Stimulated activated naive CD4-positive, alpha-beta T cell (primary cell): ENCODE measurements around the gene NKD1.

ENCODE experiments used
- DNase-seq, 6 experiments: peaks; one replicate each; lab custom pipeline; 2025; lab: John Stamatoyannopoulos, UW

The NKD1 gene

DNA sequence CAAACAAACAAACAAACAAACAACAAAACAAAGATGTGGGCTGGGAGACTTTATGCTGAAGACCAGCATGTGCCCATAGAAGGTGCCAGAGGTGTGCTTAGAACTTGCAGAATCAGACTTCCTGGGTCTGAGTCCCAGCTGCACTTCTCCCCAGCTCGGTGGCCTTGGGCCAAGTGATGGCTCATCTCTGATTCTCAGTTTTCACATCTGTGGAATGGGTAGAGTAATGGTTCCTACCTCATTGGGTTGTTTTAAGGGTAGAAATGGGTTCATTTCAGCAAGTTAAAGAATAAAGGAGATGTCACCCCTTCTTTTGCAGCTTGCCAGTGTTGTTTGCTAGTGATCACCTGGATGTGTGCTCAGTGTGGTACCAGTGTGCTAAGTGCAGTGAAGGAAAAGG is 10.7 kb downstream of the NKD1 start:
- DNase-seq = no peak

DNA sequence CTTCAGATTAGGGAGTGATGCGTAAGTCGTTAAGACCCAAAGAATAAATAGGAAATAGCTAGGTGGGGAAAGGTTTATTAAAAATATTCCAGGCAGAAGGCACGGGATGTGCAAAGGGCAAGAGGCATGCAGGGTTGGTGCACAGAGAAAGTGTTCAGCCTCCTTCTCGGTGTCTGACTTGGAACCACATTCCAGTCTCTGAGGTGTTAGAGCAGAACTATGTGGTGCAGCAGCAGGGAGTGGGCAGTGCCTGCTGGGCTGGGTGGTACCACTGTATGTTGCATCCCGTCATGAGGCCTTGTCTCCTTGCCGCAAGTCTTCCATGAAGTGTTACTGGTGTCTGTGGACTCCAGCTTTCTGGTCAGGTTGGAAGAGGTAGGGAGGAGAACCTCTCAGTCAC is 11.1 kb downstream of the NKD1 start:
- DNase-seq = no peak

DNA sequence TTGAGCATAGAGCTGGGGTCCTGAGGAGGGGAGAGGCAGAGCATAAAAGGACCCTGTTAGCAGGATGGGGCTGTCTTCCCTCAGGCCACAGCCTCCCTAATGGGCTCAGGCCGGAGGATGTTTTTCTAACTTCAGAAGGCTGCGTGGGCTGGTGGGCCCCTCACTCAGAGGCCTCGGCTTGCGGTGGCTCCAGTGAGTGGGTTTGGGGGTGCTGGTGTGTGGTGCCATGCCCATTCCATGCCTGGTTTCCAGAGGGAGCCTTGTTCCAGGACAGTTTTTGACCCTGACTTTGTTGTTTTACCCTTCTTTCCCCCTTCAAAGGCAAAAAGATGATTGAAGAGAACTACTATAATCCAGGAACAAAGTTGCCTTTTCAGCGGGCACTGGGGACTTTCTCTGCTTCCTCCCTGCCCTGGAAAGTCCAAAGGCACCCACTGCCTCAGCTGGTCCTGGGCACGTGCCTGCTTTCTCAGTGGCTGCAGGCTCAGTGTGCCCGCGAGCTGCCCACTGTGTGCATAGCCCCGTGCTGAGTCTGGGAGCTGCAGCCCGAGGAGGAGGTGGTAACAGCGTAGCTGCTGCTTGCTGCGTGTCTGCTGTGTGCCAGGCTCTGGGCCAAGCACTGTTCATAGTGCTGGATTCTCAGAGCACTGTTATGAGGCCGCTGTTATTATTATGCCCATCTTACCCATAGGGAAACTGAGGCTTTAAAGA is 11.8 kb downstream of the NKD1 start:
- no peak for DNase-seq

DNA sequence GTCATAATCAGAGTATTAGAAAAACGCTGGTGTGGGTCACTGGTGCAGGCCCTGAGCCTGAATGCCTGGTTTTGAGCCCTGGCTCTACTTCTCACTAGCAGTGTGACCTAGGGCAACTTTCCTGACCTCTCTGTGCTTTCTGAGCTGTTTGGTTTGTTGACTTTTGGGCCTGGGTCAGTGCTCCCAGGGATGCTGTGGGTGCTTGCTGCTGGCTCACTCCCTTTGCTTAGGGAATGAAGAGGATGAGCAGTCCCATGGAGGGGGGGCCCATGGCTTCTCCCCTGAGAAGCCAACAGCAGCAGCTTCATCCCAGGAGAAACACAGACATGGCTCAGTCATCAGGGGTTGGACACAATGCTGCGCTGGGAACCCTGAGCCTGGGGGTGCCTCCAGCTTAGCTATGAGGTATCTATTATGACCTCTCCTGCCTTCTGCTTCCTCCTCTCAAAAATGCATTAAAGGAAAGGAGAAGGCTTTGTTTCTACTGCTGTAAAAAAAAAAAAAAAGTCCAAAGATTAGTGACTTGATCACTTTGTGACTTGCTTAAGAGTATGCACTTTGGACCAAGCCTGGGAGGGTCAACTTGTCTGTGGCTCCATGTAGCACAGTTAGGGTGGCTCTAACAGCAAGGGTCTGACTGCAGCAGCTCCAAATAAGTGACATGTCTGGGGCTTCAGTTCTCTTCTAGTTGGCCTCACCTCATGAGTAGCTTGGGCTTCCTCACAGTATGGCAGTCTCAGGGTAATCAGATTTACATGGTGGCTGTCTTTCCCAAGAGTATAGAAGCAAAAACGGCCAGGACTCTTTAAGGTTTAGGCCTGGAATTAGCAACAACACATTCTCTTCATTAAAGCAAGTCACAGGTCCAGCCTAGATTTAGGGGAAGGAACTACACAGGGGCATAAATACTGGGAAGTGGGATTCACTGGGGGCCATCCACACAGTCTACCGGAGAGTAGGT is 13.0 kb downstream of the NKD1 start:
- DNase-seq = no peak

DNA sequence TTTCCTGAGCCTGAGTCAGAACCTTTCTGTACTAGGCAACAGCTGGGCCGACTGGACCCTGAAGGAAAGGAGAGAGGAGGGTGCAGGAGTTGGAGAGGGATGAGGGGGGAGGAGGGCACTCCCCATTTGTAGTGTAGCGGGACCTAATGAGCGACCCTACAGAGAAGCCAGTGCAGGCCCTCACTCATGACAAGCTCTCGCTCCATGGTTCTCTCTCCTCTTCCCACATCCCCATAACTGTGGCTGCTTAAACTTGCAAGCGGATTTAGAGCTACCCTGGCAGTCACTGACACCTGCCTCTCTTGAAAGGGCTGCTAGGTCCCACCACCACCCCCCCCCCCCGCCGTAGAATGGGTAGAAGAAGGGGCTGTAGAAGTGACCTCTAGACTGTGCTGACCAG is 14.5 kb downstream of the NKD1 start:
- DNase-seq = no peak

DNA sequence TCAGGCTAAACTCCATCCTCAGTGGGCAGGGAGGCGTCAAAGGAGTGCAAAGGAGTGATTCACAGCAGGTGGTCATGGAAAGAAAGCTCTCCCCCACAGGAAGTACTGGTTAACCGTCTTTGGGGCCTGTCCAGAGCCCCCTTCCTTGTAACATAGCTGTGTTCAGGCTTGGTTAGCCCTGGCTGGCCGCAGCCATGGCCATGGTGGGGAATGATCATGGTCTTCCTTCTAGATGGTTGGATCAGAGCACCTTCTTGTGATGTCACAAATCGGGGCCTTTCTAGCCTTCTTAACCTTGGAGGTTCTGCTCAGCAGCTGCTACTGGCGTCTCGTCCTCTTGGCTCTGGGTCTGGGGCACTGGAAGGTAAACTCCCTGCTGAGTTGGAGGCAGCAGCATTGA is 15.8 kb downstream of the NKD1 start:
- no peak for DNase-seq

DNA sequence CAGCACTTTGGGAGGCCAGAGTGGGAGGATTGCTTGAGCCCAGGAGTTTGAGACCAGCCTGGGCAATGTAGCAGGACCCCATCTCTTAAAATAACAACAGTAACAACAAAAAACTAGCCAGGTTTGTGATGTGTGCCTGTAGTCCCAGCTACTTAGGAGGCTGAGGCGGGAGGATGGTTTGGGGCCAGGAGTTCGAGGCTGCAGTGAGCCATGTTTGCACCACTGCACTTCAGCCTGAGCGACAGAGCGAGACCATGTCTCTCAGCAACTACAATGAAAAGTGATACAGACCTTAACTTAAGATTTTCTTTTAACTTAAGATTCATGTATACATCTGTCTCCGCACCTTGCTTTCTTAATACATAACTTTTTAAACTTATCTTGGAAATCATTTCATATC is 17.2 kb downstream of the NKD1 start:
- no peak for DNase-seq

DNA sequence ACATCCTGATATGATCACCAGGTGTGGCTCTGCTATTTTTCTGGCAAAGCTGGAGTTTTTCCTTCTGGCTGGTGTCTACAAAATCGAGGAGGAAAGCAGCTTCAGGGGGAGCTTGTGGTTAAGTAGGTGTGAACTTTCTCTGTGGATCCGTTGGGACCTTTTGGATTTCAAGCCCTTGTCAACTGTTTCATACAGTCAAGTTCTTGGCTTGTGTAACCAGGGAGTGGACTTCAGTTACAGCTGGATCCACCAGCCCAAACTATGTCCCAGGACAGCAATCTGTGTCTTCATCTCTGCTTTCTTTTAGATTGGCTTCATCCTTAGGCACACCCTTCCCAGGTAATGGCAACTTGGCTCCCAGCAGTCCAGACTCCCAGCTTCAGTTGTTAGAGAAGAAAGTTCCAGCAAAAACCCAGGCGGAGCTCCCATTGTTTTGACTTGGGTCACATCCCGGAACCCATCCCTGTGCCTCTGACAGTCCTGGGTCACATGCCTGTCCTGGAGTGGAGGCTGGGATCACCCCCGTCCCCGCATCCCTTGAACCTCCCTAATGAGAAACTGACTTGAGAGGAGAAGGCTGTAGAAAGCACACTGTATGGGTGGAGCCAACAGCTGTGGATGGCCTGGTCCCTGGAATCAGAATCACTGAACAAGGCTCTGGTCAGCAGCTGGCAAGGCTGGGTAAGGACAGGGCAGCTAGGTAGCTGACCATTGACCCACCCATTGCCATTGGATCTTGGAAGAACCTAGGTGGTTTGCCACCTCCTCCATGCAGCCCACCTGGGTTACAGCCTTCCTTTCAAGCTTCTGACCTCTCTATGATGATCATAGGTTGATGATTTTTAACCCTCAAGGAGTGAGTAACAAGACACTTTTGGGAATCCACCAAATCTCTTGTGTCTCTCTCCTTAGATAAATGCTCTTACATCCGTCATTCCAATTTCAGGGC is 18.1 kb downstream of the NKD1 start:
- no peak for DNase-seq

DNA sequence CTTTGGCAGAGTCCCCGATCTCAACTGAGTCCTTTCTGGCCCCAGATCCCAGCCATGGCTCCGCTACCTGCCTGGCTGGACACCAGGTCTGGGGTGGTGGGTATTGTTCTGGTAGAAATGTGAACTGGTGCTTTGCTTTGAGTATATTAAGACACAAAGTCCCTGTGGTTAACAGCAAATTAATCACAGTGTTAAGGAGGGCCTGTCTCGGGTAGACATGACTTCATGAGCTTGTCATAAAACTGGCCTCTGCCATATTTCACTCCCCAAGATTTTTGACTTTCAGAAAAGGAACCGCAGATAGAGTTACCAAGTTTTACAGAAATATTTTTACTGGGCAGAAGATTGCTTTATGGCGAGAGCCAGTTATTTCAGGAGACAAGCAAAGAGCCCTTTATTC is 19.5 kb downstream of the NKD1 start:
- no peak for DNase-seq

DNA sequence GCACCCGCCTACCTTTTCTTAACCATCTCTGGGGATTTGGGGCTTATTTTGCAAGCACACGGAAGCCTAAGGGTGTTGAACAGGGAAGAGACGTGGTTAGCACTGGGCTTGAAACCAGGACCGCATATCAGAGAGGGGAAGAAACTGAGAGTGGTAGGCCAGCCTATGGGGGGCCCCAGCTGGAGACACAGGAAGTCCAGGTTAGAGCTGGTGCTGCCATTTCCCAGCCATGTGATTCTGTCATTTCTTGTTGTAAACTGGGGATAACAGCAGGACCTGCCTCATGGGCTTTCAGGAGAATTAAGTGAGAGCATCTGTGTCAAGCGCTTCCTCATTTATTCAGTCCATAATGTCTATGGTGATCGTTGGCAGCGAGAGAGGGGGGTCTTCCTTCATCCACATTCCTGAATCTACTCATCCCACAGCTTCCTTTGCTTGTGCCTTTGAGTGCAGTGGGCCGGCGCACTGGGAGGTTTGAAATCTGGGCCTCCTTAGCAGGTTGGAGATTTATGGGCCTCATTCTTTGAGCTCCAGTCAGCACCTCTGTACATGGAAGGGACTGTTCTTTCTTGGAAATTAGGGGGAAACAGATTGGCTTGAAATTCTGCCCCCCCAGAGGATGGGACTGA is 20.1 kb downstream of the NKD1 start:
- no peak for DNase-seq

DNA sequence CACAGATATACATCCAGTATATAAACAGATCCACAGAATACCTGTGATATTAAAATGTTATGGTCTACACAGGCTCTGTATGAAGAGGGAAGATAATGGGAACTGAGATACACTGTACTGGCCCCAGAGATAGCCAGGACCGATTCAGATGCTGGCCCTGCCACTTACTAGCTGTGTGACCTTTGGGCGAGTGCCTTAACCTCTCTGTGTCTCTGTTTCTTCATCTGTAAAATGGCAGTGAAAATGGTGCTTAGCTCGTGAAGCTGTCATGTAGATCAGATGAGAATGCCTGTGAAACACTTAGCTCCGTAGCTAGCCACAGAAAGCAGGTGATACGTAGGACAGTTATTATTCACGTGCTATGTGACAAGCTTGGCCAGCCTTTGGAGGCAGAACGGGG is 22.2 kb downstream of the NKD1 start:
- no peak for DNase-seq

DNA sequence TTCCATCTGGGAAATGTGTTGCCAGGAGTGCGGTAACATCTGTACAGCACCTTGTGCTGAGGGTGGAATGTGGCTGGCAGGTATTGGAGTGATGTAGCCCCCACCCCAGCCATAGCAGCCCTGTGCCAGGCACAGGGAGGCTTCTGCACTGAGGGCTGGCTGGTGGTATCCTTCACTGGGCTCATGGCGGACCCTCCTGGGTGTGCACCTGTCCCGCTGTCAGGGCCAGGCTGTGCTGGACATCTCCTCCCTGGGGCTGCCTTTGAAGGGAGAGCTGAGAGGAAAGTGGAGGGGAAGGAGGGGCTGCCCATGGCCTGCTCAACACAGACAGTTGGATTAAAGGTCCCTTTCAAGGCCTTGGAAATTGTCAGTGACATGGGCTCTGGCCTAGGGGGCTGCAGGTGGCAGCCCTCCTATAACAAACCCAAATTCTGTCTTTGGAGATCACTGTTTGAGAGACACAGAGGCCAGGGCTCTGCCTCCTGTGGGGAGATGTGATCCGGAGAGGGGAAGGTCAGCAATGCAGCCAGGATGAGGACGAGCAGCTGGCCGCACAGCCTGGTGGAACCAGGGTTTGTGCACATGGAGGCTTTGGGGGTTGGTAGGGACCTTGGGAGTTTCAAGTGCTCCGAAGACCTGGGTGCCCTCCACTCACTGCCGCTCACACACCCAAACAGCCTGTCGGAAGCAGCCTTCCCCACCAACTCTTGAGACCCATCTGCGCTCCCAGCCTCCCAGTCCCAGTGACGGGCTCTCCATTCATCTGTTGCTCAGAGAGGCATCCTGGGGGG is 22.8 kb downstream of the NKD1 start:
- DNase-seq = no peak

DNA sequence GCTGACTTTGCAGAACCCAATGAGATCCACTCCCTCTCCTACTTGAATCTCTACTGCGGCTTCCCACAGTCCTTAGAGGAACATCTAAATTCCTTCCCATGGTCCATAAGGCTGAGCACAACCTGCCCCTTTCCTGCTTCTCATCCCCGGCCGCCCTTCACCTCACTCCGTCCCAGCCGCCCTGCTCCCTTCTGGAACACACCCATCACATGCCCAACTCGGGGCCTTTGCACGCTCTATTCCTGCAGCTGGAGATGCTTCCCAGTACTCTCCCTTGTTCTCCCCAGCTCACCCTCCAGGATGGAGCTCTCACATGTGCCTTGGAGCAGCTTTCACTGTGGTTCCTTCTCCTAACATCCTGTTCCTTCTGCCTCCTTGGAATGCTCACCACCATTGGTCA is 23.6 kb downstream of the NKD1 start:
- DNase-seq = no peak

DNA sequence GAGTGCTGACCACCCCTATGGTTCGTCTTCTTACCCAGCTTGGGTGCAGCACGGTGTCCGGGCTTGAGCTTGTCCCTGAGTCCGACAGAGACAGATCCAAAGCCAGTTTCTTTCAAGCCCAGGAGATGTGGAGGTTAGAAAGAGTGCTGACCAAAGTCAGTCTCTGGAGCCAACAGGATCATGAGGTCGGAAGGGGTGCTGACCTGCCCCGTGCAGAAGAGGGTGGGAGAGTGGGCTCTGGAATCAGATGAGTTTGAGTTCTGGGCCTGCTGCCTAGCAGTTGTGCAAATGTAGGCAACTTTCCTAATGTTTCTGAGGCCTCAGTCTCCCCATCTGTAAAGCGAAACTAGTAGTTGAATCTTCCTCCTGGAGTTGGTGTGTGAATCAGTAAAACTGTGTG is 24.5 kb downstream of the NKD1 start:
- DNase-seq = no peak

DNA sequence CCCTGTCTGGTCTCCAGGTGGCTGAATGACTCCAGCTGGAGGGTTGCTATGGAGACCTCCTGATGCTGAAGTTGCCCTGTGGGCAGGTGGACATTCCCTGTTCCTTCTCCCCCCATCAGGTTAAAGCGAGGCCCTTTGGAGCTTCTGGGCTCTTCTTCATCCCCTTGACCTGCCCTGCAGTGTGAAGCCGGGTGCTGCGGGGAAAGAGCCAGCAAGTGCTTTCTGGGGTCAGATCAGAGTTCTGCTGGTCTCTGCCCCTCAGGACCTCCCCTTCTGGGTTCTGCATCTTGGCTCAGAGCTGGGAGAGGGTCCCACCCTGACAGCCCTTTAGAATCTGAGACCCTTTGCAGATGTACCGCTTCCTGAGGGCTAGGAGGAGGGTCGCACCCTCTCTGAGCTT is 25.1 kb downstream of the NKD1 start:
- no peak for DNase-seq

DNA sequence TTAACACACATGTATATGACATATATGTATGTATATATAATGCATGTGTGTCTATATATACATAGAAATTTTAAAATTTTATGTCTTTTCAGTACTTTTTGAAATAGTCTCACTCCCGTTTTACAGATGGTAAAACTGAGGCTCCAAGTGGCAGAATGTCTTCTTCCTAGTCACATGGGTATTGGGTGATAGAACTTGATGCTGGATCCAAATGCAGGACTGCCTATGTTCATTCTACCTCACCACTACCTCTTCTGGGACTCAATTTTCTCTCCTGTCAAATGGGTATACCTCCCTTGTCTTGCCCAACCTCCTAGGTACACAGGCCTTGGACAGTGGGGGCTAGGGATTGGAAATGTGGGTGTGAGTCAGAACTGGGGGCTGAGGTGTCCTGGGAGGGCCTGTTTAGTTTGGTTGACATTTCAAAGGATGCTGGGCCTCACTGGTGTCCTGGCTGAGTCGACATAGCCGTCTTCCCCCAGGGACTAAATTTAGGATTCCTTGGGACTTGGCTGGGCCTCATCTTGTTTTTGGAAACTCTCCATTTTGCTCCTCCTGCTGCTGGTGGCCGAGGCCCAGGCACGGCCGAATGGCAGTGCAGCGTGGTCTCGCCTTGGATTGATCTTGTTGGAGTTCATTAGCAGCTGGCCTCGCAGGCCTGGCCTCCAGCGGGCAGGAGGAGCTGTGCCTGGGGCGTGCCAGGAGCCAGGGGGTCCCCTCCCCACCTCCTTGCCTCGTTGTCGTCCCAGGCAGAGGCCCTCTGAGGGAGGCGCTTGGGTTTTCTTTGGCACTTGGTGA is 25.9 kb downstream of the NKD1 start:
- DNase-seq = no peak

DNA sequence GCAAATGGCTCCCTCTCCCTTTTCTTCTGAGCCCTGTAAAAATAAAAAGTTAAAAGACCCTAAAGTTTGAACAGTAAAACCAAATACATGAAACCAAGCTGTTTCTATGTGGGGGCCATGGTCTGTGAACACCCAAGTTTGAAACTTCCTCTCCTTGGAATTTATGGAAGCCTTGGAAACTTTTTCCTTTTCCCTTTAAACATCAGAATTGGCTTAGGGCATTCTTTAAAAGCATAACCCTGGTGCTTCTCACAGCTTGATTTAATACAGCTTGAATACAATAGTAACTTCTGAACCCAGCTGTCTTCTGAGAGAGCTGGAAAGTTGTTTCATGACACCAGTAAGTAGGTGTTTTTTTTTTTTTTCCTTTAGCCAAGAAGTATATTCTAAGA is 26.5 kb downstream of the NKD1 start:
- DNase-seq = no peak

DNA sequence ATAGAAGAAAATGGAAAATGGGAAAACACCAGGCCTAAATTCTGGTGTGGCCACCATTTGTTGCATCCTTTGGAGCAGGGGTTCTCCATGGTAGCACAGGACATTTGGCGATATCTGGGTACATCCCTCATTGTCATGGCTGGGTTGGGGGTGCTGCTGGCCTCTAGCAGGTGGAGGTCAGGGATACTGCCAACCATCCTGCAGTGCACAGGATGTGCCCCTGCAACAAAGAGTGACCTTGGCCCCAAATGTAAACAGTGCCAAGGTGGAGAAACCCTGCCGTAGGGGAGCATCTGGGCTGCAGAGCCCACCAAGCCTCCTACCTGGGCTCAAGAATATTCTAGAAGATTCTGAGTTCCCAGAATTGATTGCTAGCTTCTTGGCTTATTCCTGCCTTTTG is 27.5 kb downstream of the NKD1 start:
- no peak for DNase-seq

DNA sequence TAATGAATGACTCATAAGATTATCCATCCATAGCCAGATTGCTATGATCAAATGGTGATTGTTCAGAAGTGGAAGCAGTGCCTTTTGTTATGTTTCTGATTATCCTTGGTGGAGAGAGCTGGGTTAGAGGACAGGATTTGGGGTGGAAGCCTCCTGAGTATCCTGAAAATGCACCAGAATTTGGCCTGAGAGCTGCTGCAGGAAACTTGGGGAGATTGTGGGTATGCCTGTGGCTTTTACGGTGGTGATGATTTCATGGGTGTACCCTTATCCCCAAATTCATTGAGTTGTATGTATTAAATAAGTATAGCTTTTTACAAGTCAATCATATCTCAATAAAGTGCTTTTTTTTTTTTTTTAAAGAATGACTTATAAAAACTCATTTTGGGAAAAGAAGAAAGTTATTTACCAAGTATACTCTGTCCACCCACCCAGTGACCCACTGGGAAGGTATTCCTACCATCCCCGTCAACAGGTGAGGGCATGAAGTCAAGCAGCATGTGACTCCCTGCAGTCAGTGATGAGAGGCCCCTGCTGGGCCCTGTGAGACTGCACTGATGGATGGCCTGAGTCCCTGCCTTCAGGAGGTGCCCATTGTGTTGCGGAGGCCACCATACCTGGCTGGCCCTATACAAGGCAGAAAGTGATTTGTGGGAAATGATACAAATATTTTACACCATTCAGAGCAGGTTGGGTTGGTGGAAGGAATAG is 28.4 kb downstream of the NKD1 start:
- no peak for DNase-seq

DNA sequence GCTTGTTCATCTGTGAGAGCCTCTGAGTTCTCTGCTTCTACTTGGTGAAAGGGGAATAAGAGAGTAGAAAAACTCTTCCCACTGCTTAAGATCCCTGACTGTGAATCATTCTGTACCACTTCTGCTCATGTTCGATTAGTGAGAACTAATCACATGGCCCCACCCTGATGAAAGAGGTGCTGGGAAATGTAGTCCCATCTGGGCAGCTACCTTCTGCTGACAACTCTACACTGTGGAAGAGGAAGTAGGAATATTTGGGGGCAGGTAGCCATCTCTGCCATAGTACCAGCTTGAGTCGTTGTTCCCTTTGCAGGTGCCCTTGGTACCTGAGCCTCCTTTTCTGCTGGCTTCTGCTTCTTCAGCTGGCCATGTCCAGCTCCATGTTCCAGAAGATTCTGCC is 29.9 kb downstream of the NKD1 start:
- DNase-seq = no peak
